Epithelial cell of proximal tubule (primary cell): ENCODE data around the gene CXCL3. TPM values are rescaled to one million over a fixed set of nuclear protein-coding genes. Genes with fewer than 3 reads are reported as not detected.

Experiments
- DNase-seq: peaks from one replicate; pipeline ENCODE4 v3.0.0-alpha.2; 2011; ENCODE audit warnings: low read depth
- H3K4me3 ChIP-seq: 2 replicates; pipeline ENCODE4 v1.5.1; 2011; ENCODE audit warnings: low read depth, mild to moderate bottlenecking, low read length
- CTCF ChIP-seq: conservative IDR thresholded peaks from 2 replicates; pipeline ENCODE4 v1.5.1; 2012; ENCODE audit warnings: low read depth, mild to moderate bottlenecking, low read length
- total RNA-seq: library from RNA; depleted of rRNA; stranded (reverse); fragments of >200 nt; gene quantifications from 2 replicates; pipeline ENCODE4 v1.2.3, GENCODE V29; 2015

CXCL3 gene
- total RNA-seq, 1 donor from 2014 or later, result 6.6 TPM

- no peak for TF ChIP-seq CTCF
- no peak for DNase-seq
- H3K4me3 ChIP-seq, result no peak overlapping the region
These were observed 34.9 kb upstream of the CXCL3 start for GRCh38 chr4:74073358-74073757.

GRCh38 chr4:74072739-74073138 lies 34.2 kb upstream of the CXCL3 start:
- H3K4me3 ChIP-seq, result no peak overlapping the region
- TF ChIP-seq CTCF, result no peak
- no peak for DNase-seq

GRCh38 chr4:74067586-74067985 lies 29.1 kb upstream of the CXCL3 start:
- no peak overlapping the region for H3K4me3 ChIP-seq
- TF ChIP-seq CTCF, result no peak
- no peak for DNase-seq

- TF ChIP-seq CTCF, result no peak
- DNase-seq, result no peak
- H3K4me3 ChIP-seq, result no peak overlapping the region
These were observed 27.7 kb upstream of the CXCL3 start for GRCh38 chr4:74066232-74066631.

GRCh38 chr4:74065115-74065642 lies 26.7 kb upstream of the CXCL3 start:
- no peak overlapping the region for H3K4me3 ChIP-seq
- no peak for TF ChIP-seq CTCF
- DNase-seq, result no peak

- no peak for TF ChIP-seq CTCF
- DNase-seq, result no peak
- no peak overlapping the region for H3K4me3 ChIP-seq
These were observed 25.4 kb upstream of the CXCL3 start for GRCh38 chr4:74063859-74064258.

GRCh38 chr4:74062953-74063352 lies 24.5 kb upstream of the CXCL3 start:
- no peak for DNase-seq
- no peak overlapping the region for H3K4me3 ChIP-seq
- TF ChIP-seq CTCF, result no peak
